NCI-H1105 treated with DMSO at 0.1 percent for 48 hours (cell line): Measurements from ENCODE around the gene CPED1.
"Not testable (repeated sequence)": the region's sequence is repeated elsewhere in the genome, so short reads cannot be mapped to it uniquely, and the experiment has no call there.

ENCODE experiments used
- DNase-seq: peaks from one replicate; lab custom pipeline; 2025; lab: John Stamatoyannopoulos, UW

Gene CPED1

GRCh38 chr7:121097577-121097976 lies 109.1 kb downstream of the CPED1 start:
- no peak for DNase-seq

- no peak for DNase-seq
These were observed 111.1 kb downstream of the CPED1 start for GRCh38 chr7:121099572-121099971.

GRCh38 chr7:121101083-121101482 lies 112.6 kb downstream of the CPED1 start:
- DNase-seq, result no peak

- no peak for DNase-seq
These were observed 113.1 kb downstream of the CPED1 start for GRCh38 chr7:121101621-121102020.

GRCh38 chr7:121102619-121103018 lies 114.1 kb downstream of the CPED1 start:
- DNase-seq, result no peak

- no peak for DNase-seq
These were observed 114.6 kb downstream of the CPED1 start for GRCh38 chr7:121103086-121103485.

GRCh38 chr7:121103579-121103978 lies 115.1 kb downstream of the CPED1 start:
- DNase-seq, result no peak

- no peak for DNase-seq
These were observed 116.8 kb downstream of the CPED1 start for GRCh38 chr7:121105262-121105661.

GRCh38 chr7:121107923-121108498 lies 119.5 kb downstream of the CPED1 start:
- DNase-seq, result peak; percentile 65

- no peak for DNase-seq
These were observed 120.6 kb downstream of the CPED1 start for GRCh38 chr7:121109145-121109544.

GRCh38 chr7:121113288-121113687 lies 124.8 kb downstream of the CPED1 start:
- no peak for DNase-seq

GRCh38 chr7:121116396-121116795 lies 127.9 kb downstream of the CPED1 start:
- DNase-seq, result no peak

GRCh38 chr7:121119047-121119446 lies 130.5 kb downstream of the CPED1 start:
- no peak for DNase-seq

- DNase-seq, result no peak
These were observed 134.5 kb downstream of the CPED1 start for GRCh38 chr7:121123032-121123431.

- DNase-seq, result not testable (repeated sequence)
These were observed 136.9 kb downstream of the CPED1 start for GRCh38 chr7:121125454-121125853.

- no peak for DNase-seq
These were observed 137.7 kb downstream of the CPED1 start for GRCh38 chr7:121126201-121126600.

- peak; percentile 45 for DNase-seq
These were observed 138.5 kb downstream of the CPED1 start for GRCh38 chr7:121126801-121127534.

- no peak for DNase-seq
These were observed 144.4 kb downstream of the CPED1 start for GRCh38 chr7:121132940-121133339.

- DNase-seq, result no peak
These were observed 144.9 kb downstream of the CPED1 start for GRCh38 chr7:121133444-121133843.

- no peak for DNase-seq
These were observed 149.1 kb downstream of the CPED1 start for GRCh38 chr7:121137580-121137979.

GRCh38 chr7:121138262-121138933 lies 149.9 kb downstream of the CPED1 start:
- DNase-seq, result peak; percentile 97

GRCh38 chr7:121139427-121139826 lies 150.9 kb downstream of the CPED1 start:
- no peak for DNase-seq

- no peak for DNase-seq
These were observed 152.3 kb downstream of the CPED1 start for GRCh38 chr7:121140790-121141189.
